ENCODE data around the gene CACNA1B.

- TF ChIP-seq, protein P1, sequence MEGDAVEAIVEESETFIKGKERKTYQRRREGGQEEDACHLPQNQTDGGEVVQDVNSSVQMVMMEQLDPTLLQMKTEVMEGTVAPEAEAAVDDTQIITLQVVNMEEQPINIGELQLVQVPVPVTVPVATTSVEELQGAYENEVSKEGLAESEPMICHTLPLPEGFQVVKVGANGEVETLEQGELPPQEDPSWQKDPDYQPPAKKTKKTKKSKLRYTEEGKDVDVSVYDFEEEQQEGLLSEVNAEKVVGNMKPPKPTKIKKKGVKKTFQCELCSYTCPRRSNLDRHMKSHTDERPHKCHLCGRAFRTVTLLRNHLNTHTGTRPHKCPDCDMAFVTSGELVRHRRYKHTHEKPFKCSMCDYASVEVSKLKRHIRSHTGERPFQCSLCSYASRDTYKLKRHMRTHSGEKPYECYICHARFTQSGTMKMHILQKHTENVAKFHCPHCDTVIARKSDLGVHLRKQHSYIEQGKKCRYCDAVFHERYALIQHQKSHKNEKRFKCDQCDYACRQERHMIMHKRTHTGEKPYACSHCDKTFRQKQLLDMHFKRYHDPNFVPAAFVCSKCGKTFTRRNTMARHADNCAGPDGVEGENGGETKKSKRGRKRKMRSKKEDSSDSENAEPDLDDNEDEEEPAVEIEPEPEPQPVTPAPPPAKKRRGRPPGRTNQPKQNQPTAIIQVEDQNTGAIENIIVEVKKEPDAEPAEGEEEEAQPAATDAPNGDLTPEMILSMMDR (IDR thresholded peaks at IDR 0.05): no peak
- TF ChIP-seq POLR2A (IDR thresholded peaks at IDR 0.05): no peak
These were observed 224.9 kb downstream of the CACNA1B start for GRCh38 chr9:138102246-138103051.
